GM21825 (cell line): ENCODE results near the gene DFFB.
"Not testable (repeated sequence)": the region's sequence is repeated elsewhere in the genome, so short reads cannot be mapped to it uniquely, and the experiment has no call there.

Source experiments
- ATAC-seq: cut with Tn5 transposase; IDR thresholded peaks from one replicate; pipeline ENCODE4 v1.9.1; 2021; ENCODE audit warnings: mild to moderate bottlenecking, moderate library complexity; ENCODE audit not compliant: unreplicated experiment

DFFB gene

GRCh38 chr1:3907031-3907534 is 49.8 kb downstream of the DFFB start:
- no peak for ATAC-seq

GRCh38 chr1:3907621-3908165 is 50.4 kb downstream of the DFFB start:
- no peak for ATAC-seq

DNA sequence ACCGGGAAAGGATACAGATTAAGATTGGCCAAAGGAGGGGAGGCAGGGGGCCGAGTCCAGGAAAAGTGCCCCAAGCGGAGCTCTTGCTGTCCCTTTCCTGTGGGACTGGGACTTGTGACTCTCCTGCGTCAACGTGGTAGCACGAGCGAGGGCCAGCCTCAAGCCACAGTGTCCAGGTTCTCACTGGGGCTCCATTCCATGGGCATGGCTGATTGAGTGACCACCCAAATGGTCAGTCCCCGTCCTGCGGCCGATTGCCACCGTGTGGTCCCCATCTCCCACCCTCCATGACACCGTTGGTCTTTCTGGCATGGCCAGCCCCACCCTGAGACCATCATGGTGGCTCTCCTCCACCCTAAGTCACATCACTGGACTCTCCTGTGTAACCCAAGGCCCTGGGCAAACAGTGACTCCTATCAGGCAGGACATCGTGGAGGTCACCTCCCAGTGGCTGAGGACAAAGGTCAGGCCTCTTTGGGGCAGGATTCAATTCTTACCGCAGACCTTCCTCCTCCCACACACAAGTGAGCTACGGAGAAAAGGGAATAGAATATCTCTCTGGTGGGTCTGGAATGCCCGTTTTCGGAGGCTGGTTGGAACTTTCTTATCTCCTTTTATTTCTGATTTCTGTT is 51.7 kb downstream of the DFFB start:
- no peak for ATAC-seq

GRCh38 chr1:3909615-3910014 is 52.3 kb downstream of the DFFB start:
- ATAC-seq, result no peak

- no peak for ATAC-seq
Measured at GRCh38 chr1:3910049-3910731, 52.9 kb downstream of the DFFB start.

- peak; percentile 46 for ATAC-seq
Measured at GRCh38 chr1:3910857-3911845, 53.9 kb downstream of the DFFB start.

GRCh38 chr1:3911981-3912808 is 54.9 kb downstream of the DFFB start:
- no peak for ATAC-seq

DNA sequence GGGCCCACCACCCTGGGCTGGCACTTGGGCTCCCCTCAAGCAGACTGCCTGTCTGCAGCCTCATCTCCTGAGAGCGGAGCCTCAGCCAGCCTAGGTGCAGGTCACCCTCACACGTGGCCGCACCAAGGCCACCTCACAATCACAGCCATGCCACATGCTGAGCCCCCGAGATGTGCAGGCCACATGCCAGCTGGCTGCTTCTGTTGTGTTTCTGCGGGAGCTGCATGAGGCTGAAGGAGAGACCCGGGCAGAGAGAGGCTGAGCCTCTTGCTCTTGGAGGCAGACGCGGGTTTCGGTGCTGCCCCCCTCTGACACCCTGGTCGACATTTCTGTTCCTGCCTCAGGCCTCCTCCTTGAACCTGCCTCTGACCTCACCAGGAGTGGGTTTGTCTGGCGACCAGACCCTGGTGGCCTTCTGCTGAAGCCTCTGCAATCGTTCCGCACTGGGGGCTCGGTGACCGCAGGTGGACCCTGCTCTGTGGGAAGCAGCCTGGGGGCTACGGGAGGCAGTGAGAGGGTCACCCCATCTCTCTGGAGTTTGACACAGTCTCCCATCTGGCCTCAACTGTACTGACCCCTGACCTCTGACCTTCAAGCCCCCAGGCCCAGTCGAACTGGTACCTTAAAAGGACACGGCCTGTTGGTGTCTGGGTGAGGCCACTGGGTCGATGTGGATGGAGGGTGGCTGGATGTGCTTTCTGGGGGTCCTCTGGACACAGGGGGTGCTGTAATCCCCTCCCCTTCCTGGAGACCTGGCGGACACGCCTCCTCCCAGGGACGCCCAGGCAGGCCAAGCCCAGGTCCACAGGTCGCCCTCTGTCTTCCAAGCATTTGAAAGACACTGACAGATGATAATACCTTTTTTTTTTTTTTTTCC is 55.8 kb downstream of the DFFB start:
- ATAC-seq, result no peak

- ATAC-seq, result no peak
Measured at GRCh38 chr1:3914331-3914851, 57.1 kb downstream of the DFFB start.

GRCh38 chr1:3914911-3915310 is 57.6 kb downstream of the DFFB start:
- no peak for ATAC-seq

- no peak for ATAC-seq
Measured at GRCh38 chr1:3915551-3916121, 58.4 kb downstream of the DFFB start.

DNA sequence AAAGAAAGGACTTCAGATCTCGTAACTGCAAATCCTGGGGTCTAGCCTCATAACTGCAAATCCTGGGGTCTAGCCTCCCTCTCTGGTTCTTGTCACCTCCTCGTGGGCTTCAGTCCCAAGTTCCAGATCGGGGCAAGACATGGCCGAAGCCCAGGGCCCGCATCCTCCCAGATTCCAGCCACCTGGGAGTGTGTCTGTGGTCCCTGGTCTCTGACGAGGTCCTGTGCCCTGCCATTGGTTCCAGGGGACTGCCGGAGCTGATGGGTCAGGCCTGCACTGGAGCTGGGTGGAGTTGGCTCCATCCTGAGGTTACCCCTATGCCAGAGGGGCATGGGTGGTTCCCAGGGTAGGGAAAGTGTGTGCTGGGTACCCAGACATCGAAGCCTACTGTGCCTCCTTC is 60.5 kb downstream of the DFFB start:
- ATAC-seq, result no peak

DNA sequence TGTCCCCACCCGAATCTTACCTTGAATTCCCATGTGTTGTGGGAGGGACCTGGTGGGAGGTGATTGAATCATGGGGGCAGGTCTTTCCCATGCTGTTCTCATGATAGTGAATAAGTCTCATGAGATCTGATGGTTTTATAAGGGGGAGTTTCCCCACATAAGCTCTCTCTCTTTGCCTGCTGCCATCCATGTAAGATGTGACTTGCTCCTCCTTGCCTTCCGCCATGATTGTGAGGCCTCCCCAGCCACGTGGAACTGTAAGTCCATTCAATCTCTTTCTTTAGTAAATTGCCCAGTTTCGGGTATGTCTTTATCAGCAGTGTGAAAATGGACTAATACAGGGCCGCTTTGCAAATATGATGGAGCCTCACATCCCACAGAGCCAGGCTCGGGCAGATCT is 61.1 kb downstream of the DFFB start:
- ATAC-seq, result not testable (repeated sequence)

GRCh38 chr1:3918966-3919611 is 61.8 kb downstream of the DFFB start:
- ATAC-seq, result no peak

DNA sequence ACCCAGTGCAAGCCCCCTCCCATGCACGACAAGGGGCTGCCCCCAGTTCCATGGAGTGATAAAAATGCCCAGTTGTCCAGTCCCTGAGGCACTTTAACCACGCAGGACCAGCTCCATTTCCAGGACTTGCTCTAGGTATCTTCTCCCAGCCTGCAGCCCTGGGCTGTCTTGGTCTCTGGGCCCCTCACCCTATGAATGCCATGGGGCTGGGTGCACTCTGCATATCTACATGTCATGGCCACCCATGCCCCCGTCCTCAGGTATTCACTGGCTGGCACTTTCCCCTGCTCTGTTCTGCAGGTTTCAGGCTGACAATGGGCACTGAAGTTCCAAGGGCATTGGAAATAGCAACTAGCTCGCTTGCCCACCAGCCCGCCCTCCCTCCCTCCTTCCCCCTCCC is 62.4 kb downstream of the DFFB start:
- ATAC-seq, result no peak

DNA sequence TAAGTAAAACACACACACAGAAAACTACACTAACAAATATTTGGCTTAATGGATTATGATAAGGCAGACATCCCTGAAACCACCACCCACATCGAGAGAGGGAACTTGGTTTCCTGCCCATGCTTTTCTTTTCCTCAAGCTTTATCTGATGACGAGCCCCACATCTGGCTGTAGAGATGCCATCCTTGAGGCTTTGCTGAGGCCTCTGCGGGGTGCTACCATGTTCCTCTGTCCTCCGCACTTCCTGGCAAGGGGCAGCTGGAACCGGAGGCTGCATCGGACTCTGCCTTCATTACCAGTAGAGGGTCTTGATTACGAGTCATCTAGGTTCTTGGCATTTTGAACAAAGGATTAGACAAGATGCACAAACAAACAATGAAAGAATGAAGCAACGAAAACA is 64.5 kb downstream of the DFFB start:
- no peak for ATAC-seq

DNA sequence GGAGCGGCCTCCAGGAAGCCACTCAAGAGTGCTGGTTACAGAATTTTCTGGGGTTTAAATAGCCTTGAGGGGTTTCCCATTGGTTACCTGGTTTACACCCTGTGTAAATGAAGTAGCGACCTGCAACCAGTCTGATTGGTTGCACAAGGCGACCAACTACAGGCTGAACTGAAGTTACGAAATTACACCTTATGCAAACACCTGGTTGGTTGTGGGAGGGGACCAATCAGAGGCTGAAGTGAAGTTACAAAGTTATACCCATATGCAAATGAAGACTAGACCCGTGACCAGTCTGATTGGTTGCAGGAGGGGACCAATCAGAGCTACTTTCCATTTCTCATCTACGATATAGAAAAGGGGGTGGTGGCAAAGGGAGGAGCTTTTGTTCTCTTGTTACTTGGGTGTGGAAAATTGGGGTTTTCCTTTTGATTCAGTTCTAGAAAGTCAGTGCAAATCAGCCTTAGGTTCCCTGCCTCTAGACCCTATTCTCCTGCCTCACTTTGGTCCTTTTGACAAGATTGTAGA is 65.0 kb downstream of the DFFB start:
- no peak for ATAC-seq

DNA sequence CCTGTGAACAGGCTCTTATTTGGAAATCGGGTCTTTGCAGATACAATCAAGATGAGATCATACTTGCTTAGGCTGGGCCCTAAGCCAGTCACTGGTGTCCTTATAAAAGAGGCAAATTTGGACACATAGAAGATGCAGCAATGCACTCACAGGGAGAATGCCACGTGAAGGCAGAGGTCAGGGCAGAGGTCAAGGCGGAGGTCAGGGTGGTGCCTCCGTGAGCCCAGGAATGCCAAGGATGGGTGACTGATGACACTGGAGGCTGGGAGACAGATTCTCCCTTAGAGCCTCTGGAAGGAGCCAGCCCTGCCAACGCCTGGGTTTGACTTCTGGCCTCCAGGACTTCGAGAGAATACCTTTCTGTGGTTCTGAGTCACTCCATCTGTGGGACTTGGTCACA is 65.6 kb downstream of the DFFB start:
- ATAC-seq, result no peak
